ENCODE data around the gene NUDT1.

NUDT1 gene

DNA sequence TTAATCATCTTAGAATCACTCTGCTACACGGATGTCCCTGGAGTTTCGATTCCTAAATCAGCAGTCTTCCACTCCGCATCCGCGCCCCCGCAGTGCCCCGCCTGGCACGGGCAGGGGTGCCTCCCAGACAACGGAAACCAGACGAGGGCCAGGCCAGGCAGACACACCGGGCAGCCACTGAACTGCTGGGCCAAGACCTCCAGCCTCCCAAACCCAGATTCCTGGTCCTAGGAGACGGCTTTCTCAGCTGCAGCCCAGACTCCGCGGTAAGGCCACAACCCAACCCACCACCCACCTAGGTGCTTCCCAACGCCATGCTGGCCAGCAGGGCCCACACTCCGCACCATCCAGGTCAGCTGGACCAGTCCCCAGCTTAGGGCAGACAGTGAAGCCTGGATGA lies 42.5 kb upstream of the NUDT1 start:
- Histone ChIP-seq H3K27me3 (ENCODE audit: control insufficient read depth in 5 of 5, insufficient read depth in 4 of 5, low read length in 5 of 5) (no peaks in the 10 kb centered on the region), H3K36me3 (ENCODE audit: control insufficient read depth in 5 of 5, insufficient read depth in 5 of 5, low read length in 5 of 5) (peaks cover 0 to 67% (median 55%) of the 10 kb centered on the region in 5 donors), H3K27ac (ENCODE audit: low read depth, low read length) (no peak overlapping the region), H3K4me3 (ENCODE audit: low read depth in 1 of 5, low read length in 5 of 5) (no peak overlapping the region), H3K4me1 (ENCODE audit: control insufficient read depth in 5 of 5, insufficient read depth in 5 of 5, low read length in 5 of 5) (peaks cover 0 to 2% (median under 1%) of the 10 kb centered on the region in 5 donors), H3K9me3 (ENCODE audit: control insufficient read depth in 5 of 5, low read length in 5 of 5) (peaks cover 0 to 13% (median 5%) of the 10 kb centered on the region in 5 donors), H3K9ac (ENCODE audit: low read length in 5 of 5) (no peak overlapping the region)

GRCh38 chr7:2199956-2200583 lies 42.0 kb upstream of the NUDT1 start:
- H3K27me3 ChIP-seq (ENCODE audit: control insufficient read depth in 5 of 5, insufficient read depth in 4 of 5, low read length in 5 of 5), result no peaks in the 10 kb centered on the region
- H3K4me1 ChIP-seq (ENCODE audit: control insufficient read depth in 5 of 5, insufficient read depth in 5 of 5, low read length in 5 of 5), result peaks cover 0 to 7% (median 4%) of the 10 kb centered on the region in 5 donors
- peaks cover 0 to 69% (median 54%) of the 10 kb centered on the region in 5 donors for H3K36me3 ChIP-seq (ENCODE audit: control insufficient read depth in 5 of 5, insufficient read depth in 5 of 5, low read length in 5 of 5)
- no peak overlapping the region for H3K4me3 ChIP-seq (ENCODE audit: low read depth in 1 of 5, low read length in 5 of 5)
- peaks cover 0 to 12% (median 5%) of the 10 kb centered on the region in 5 donors for H3K9me3 ChIP-seq (ENCODE audit: control insufficient read depth in 5 of 5, low read length in 5 of 5)
- no peak overlapping the region for H3K27ac ChIP-seq (ENCODE audit: low read depth, low read length)
- H3K9ac ChIP-seq (ENCODE audit: low read length in 5 of 5), result no peak overlapping the region

DNA sequence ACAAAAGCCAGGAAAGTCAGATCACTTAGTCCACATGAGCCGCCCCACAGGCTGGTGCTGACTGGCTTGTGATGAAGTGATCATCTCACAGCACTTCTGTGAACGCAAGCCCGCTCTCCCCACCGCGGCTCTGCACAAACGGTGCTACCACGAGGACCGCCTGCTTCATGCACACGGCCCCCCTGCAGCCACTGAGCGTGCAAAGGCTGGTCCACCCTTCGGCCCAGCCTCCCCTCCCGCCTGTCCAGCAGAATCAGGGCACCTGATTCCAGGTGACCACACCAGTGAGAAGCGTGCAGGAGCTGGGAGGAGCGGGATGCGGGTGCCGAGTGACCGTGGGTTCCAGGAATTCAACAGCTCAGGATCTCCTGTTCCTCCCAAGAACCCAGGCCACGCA lies 41.4 kb upstream of the NUDT1 start:
- Histone ChIP-seq H3K36me3 (ENCODE audit: control insufficient read depth in 5 of 5, insufficient read depth in 5 of 5, low read length in 5 of 5) (peaks cover 0 to 65% (median 50%) of the 10 kb centered on the region in 5 donors), H3K27ac (ENCODE audit: low read depth, low read length) (no peak overlapping the region), H3K9me3 (ENCODE audit: control insufficient read depth in 5 of 5, low read length in 5 of 5) (peaks cover 0 to 7% (median 2%) of the 10 kb centered on the region in 5 donors), H3K27me3 (ENCODE audit: control insufficient read depth in 5 of 5, insufficient read depth in 4 of 5, low read length in 5 of 5) (no peaks in the 10 kb centered on the region), H3K4me1 (ENCODE audit: control insufficient read depth in 5 of 5, insufficient read depth in 5 of 5, low read length in 5 of 5) (peaks cover 0 to 10% (median 7%) of the 10 kb centered on the region in 5 donors), H3K9ac (ENCODE audit: low read length in 5 of 5) (no peak overlapping the region), H3K4me3 (ENCODE audit: low read depth in 1 of 5, low read length in 5 of 5) (no peak overlapping the region)

DNA sequence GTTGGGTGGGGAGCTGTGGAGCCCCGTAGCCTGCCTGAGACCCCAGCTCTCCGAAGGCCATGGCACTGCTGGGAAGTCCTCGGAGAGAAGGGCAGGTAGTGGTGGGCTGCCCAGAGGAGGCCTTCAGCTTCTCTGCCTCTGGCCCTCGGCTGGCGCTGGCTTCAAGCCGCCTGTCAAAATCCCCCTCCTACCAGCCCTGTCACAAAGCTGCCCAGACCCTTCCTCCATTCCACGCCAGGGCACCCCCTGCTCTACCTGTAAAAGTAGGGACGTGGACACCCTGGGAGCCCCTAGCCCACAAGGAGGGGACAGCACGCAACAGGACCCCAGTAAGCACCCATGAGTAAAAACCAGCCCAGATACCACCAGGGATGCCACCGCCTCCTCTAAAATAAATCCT lies 40.9 kb upstream of the NUDT1 start:
- no peaks in the 10 kb centered on the region for H3K27me3 ChIP-seq (ENCODE audit: control insufficient read depth in 5 of 5, insufficient read depth in 4 of 5, low read length in 5 of 5)
- no peak overlapping the region for H3K27ac ChIP-seq (ENCODE audit: low read depth, low read length)
- peaks cover 0 to 60% (median 44%) of the 10 kb centered on the region in 5 donors for H3K36me3 ChIP-seq (ENCODE audit: control insufficient read depth in 5 of 5, insufficient read depth in 5 of 5, low read length in 5 of 5)
- H3K4me3 ChIP-seq (ENCODE audit: low read depth in 1 of 5, low read length in 5 of 5), result no peak overlapping the region
- peaks cover 0 to 10% (median 7%) of the 10 kb centered on the region in 5 donors for H3K4me1 ChIP-seq (ENCODE audit: control insufficient read depth in 5 of 5, insufficient read depth in 5 of 5, low read length in 5 of 5)
- H3K9me3 ChIP-seq (ENCODE audit: control insufficient read depth in 5 of 5, low read length in 5 of 5), result peaks cover 0 to 1% (median 0%) of the 10 kb centered on the region in 5 donors
- H3K9ac ChIP-seq (ENCODE audit: low read length in 5 of 5), result no peak overlapping the region

DNA sequence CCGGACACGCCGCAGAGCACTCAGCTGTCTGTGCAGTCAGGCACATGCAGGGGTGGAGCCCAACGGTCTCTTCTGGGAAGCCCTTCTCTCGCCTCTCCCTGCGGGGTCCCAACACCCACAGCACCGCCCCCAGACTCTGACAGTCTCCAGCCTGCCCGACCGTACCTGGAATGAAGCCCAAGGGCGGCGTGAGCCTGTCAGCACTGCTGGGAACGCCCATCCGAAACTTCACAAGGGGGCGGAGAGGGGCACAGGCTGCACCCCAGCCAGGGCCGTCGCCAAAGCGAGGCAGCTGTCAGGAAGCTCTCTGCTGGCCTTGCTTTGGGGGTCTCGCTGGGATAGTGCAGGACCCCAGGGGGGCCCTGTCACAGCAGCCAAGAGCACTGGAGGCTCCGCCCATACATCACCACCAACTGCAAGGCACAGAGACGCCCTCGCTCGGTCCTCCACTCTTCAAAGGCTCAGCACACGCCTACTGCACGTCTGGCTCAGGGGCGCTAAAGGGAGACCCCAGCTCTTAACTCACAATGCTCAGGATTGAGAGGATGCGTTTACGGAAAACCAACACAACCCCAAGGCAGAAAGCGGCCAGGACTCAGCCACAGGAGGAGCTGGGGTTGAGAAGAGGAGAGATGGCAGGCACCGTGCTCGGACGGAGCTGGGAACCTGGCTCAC lies 40.2 kb upstream of the NUDT1 start:
- peaks cover 0 to 53% (median 39%) of the 10 kb centered on the region in 5 donors for H3K36me3 ChIP-seq (ENCODE audit: control insufficient read depth in 5 of 5, insufficient read depth in 5 of 5, low read length in 5 of 5)

GRCh38 chr7:2202361-2202761 lies 39.7 kb upstream of the NUDT1 start:
- Histone ChIP-seq H3K27me3 (ENCODE audit: control insufficient read depth in 5 of 5, insufficient read depth in 4 of 5, low read length in 5 of 5) (no peaks in the 10 kb centered on the region), H3K9ac (ENCODE audit: low read length in 5 of 5) (no peak overlapping the region), H3K9me3 (ENCODE audit: control insufficient read depth in 5 of 5, low read length in 5 of 5) (no peaks in the 10 kb centered on the region), H3K4me1 (ENCODE audit: control insufficient read depth in 5 of 5, insufficient read depth in 5 of 5, low read length in 5 of 5) (peaks cover 0 to 10% (median 7%) of the 10 kb centered on the region in 5 donors), H3K4me3 (ENCODE audit: low read depth in 1 of 5, low read length in 5 of 5) (no peak overlapping the region), H3K36me3 (ENCODE audit: control insufficient read depth in 5 of 5, insufficient read depth in 5 of 5, low read length in 5 of 5) (peaks cover 0 to 52% (median 39%) of the 10 kb centered on the region in 5 donors), H3K27ac (ENCODE audit: low read depth, low read length) (no peak overlapping the region)

More for the DNA sequence above, 40.2 kb upstream of the NUDT1 start:
- H3K9ac ChIP-seq (ENCODE audit: low read length in 5 of 5), result no peak overlapping the region
- H3K4me1 ChIP-seq (ENCODE audit: control insufficient read depth in 5 of 5, insufficient read depth in 5 of 5, low read length in 5 of 5), result peaks cover 0 to 10% (median 7%) of the 10 kb centered on the region in 5 donors
- no peaks in the 10 kb centered on the region for H3K9me3 ChIP-seq (ENCODE audit: control insufficient read depth in 5 of 5, low read length in 5 of 5)
- no peak overlapping the region for H3K4me3 ChIP-seq (ENCODE audit: low read depth in 1 of 5, low read length in 5 of 5)
- H3K27ac ChIP-seq (ENCODE audit: low read depth, low read length), result no peak overlapping the region
- H3K27me3 ChIP-seq (ENCODE audit: control insufficient read depth in 5 of 5, insufficient read depth in 4 of 5, low read length in 5 of 5), result no peaks in the 10 kb centered on the region

- Histone ChIP-seq H3K9ac (ENCODE audit: low read length in 5 of 5) (no peak overlapping the region), H3K27me3 (ENCODE audit: control insufficient read depth in 5 of 5, insufficient read depth in 4 of 5, low read length in 5 of 5) (no peaks in the 10 kb centered on the region), H3K27ac (ENCODE audit: low read depth, low read length) (no peak overlapping the region), H3K4me3 (ENCODE audit: low read depth in 1 of 5, low read length in 5 of 5) (no peak overlapping the region), H3K9me3 (ENCODE audit: control insufficient read depth in 5 of 5, low read length in 5 of 5) (no peaks in the 10 kb centered on the region), H3K36me3 (ENCODE audit: control insufficient read depth in 5 of 5, insufficient read depth in 5 of 5, low read length in 5 of 5) (peaks cover 3 to 57% (median 47%) of the 10 kb centered on the region in 5 donors), H3K4me1 (ENCODE audit: control insufficient read depth in 5 of 5, insufficient read depth in 5 of 5, low read length in 5 of 5) (peaks cover 0 to 10% (median 7%) of the 10 kb centered on the region in 5 donors)
Measured at GRCh38 chr7:2202901-2203765, 38.9 kb upstream of the NUDT1 start.

DNA sequence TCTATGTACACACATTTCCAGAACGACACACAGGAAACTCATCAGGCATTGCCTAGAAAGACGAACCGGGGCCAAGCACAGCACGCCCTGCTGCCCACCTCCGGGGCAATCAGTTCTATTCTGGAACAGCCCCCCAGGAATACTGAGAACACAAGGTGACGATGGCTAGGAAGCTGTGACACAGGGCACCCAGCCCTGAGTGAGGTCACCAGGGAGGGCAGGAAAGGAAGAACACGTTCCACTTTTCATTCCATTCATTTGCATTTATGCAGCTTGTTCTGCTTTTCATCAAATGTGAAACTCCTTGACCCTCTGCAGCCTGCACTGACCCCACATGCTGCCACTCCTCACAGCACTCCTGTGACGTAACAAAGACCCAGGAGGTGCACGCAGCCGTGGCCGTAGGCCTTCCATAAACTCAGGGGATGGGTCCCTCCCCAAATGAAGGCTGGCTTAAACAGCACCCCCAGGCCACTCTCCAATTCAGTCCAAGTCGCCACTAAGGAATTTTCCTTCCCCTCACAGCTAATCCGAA lies 38.2 kb upstream of the NUDT1 start:
- peaks cover 3 to 58% (median 47%) of the 10 kb centered on the region in 5 donors for H3K36me3 ChIP-seq (ENCODE audit: control insufficient read depth in 5 of 5, insufficient read depth in 5 of 5, low read length in 5 of 5)
- H3K4me1 ChIP-seq (ENCODE audit: control insufficient read depth in 5 of 5, insufficient read depth in 5 of 5, low read length in 5 of 5), result peaks cover 0 to 10% (median 7%) of the 10 kb centered on the region in 5 donors
- H3K9me3 ChIP-seq (ENCODE audit: control insufficient read depth in 5 of 5, low read length in 5 of 5), result no peaks in the 10 kb centered on the region
- H3K9ac ChIP-seq (ENCODE audit: low read length in 5 of 5), result no peak overlapping the region
- no peak overlapping the region for H3K27ac ChIP-seq (ENCODE audit: low read depth, low read length)
- no peaks in the 10 kb centered on the region for H3K27me3 ChIP-seq (ENCODE audit: control insufficient read depth in 5 of 5, insufficient read depth in 4 of 5, low read length in 5 of 5)
- H3K4me3 ChIP-seq (ENCODE audit: low read depth in 1 of 5, low read length in 5 of 5), result no peak overlapping the region

DNA sequence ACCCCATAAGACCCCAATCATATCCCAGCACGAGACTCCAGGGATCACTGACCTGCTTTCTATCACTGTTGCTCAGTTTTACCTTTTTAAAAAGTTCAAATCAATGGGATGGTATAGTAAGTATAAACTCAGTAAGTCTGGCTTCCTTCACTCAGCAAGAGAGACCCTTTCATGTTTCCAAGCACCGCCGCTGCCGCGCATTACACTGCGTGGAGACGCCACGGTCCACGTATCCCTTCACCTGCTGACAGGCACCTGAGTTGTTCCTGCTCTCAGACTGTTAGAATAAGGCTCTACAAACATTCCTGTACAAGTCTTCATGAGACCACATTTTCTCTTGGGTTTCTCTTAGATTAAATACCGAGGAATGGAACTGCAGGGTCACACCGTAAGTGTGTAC lies 37.6 kb upstream of the NUDT1 start:
- Histone ChIP-seq H3K27ac (ENCODE audit: low read depth, low read length) (no peak overlapping the region), H3K27me3 (ENCODE audit: control insufficient read depth in 5 of 5, insufficient read depth in 4 of 5, low read length in 5 of 5) (no peaks in the 10 kb centered on the region), H3K36me3 (ENCODE audit: control insufficient read depth in 5 of 5, insufficient read depth in 5 of 5, low read length in 5 of 5) (peaks cover 3 to 55% (median 42%) of the 10 kb centered on the region in 5 donors), H3K9me3 (ENCODE audit: control insufficient read depth in 5 of 5, low read length in 5 of 5) (no peaks in the 10 kb centered on the region), H3K9ac (ENCODE audit: low read length in 5 of 5) (no peak overlapping the region), H3K4me3 (ENCODE audit: low read depth in 1 of 5, low read length in 5 of 5) (no peak overlapping the region), H3K4me1 (ENCODE audit: control insufficient read depth in 5 of 5, insufficient read depth in 5 of 5, low read length in 5 of 5) (peaks cover 0 to 10% (median 7%) of the 10 kb centered on the region in 5 donors)
